ENCODE results near the gene UGT1A8. TPM values are rescaled to one million over a fixed set of nuclear protein-coding genes. Genes with fewer than 3 reads are reported as not detected.
"Not testable (repeated sequence)": the region's sequence is repeated elsewhere in the genome, so short reads cannot be mapped to it uniquely, and the experiment has no call there.

The UGT1A8 gene
- not detected for total RNA-seq
- long read RNA-seq = 0 reads

GRCh38 chr2:233617476-233617875, at the start of gene UGT1A8:
TSS of gene UGT1A8 (plus strand) at chr2:233617633. CDS start at chr2:233617708, 75 bp downstream.
- intact Hi-C loops (cut with DNase I); ATAC-seq (ENCODE audit: poor library complexity); DNase-seq: not testable (repeated sequence)

GRCh38 chr2:233571001-233571400, 46.4 kb upstream of the UGT1A8 start:
- intact Hi-C loops (cut with DNase I) = no loop called here
- ATAC-seq (ENCODE audit: poor library complexity) = no peak
- DNase-seq = no peak

- ATAC-seq (ENCODE audit: poor library complexity) (no peak), DNase-seq (no peak)
- intact Hi-C loops (cut with DNase I) = no loop called here
These were observed 46.0 kb upstream of the UGT1A8 start for GRCh38 chr2:233571462-233571861.

- ATAC-seq (ENCODE audit: poor library complexity) = no peak
- DNase-seq = no peak
- intact Hi-C loops (cut with DNase I) = no loop called here
These were observed 45.0 kb upstream of the UGT1A8 start for GRCh38 chr2:233572468-233572867.

- DNase-seq; intact Hi-C loops (cut with DNase I); ATAC-seq (ENCODE audit: poor library complexity): not testable (repeated sequence)
These were observed 40.1 kb upstream of the UGT1A8 start for GRCh38 chr2:233577341-233577740.

- intact Hi-C loops (cut with DNase I); ATAC-seq (ENCODE audit: poor library complexity); DNase-seq: not testable (repeated sequence)
These were observed 34.0 kb upstream of the UGT1A8 start for GRCh38 chr2:233583217-233583965.

GRCh38 chr2:233584210-233584609, 33.2 kb upstream of the UGT1A8 start:
- intact Hi-C loops (cut with DNase I) = no loop called here
- no peak for DNase-seq
- no peak for ATAC-seq (ENCODE audit: poor library complexity)

GRCh38 chr2:233588400-233588799, 29.0 kb upstream of the UGT1A8 start:
- intact Hi-C loops (cut with DNase I) = no loop called here
- ATAC-seq (ENCODE audit: poor library complexity) = no peak
- no peak for DNase-seq

- intact Hi-C loops (cut with DNase I); ATAC-seq (ENCODE audit: poor library complexity); DNase-seq: not testable (repeated sequence)
These were observed 24.7 kb upstream of the UGT1A8 start for GRCh38 chr2:233592706-233593105.

- intact Hi-C loops (cut with DNase I) = no loop called here
- no peak for DNase-seq
- ATAC-seq (ENCODE audit: poor library complexity) = no peak
These were observed 24.2 kb upstream of the UGT1A8 start for GRCh38 chr2:233593201-233593600.

GRCh38 chr2:233597522-233597921, 19.9 kb upstream of the UGT1A8 start:
- intact Hi-C loops (cut with DNase I) = no loop called here
- ATAC-seq (ENCODE audit: poor library complexity) (no peak), DNase-seq (no peak)

GRCh38 chr2:233598952-233599351, 18.5 kb upstream of the UGT1A8 start:
- ATAC-seq (ENCODE audit: poor library complexity) (no peak), DNase-seq (no peak)
- intact Hi-C loops (cut with DNase I) = no loop called here

- intact Hi-C loops (cut with DNase I) = no loop called here
- DNase-seq (no peak), ATAC-seq (ENCODE audit: poor library complexity) (no peak)
These were observed 17.0 kb upstream of the UGT1A8 start for GRCh38 chr2:233600386-233600785.

GRCh38 chr2:233602076-233602475, 15.4 kb upstream of the UGT1A8 start:
- intact Hi-C loops (cut with DNase I) = no loop called here

GRCh38 chr2:233603520-233603919, 13.9 kb upstream of the UGT1A8 start:
- ATAC-seq (ENCODE audit: poor library complexity) (no peak), DNase-seq (no peak)
- intact Hi-C loops (cut with DNase I) = no loop called here

More at GRCh38 chr2:233602076-233602475, 15.4 kb upstream of the UGT1A8 start:
- no peak for DNase-seq
- ATAC-seq (ENCODE audit: poor library complexity) = no peak

GRCh38 chr2:233604826-233605225, 12.6 kb upstream of the UGT1A8 start:
- intact Hi-C loops (cut with DNase I) = no loop called here
- no peak for DNase-seq
- ATAC-seq (ENCODE audit: poor library complexity) = no peak

- intact Hi-C loops (cut with DNase I) = no loop called here
- no peak for ATAC-seq (ENCODE audit: poor library complexity)
- DNase-seq = no peak
These were observed 11.8 kb upstream of the UGT1A8 start for GRCh38 chr2:233605680-233606079.

GRCh38 chr2:233611284-233611683, 6.1 kb upstream of the UGT1A8 start:
- intact Hi-C loops (cut with DNase I) = no loop called here
- ATAC-seq (ENCODE audit: poor library complexity) = no peak

GRCh38 chr2:233620204-233620603, 2.8 kb downstream of the UGT1A8 start:
- no peak for DNase-seq
- intact Hi-C loops (cut with DNase I) = no loop called here
- ATAC-seq (ENCODE audit: poor library complexity) = no peak

More at GRCh38 chr2:233611284-233611683, 6.1 kb upstream of the UGT1A8 start:
- DNase-seq = no peak

- DNase-seq; ATAC-seq (ENCODE audit: poor library complexity); intact Hi-C loops (cut with DNase I): not testable (repeated sequence)
These were observed 4.4 kb downstream of the UGT1A8 start for GRCh38 chr2:233621863-233622262.
